Transverse colon (tissue), 4 donors: ENCODE data around the gene LMO7.

Experiments used
- EP300 ChIP-seq: sonication (generic); formaldehyde crosslinking; IDR thresholded peaks from one replicate; pipeline ENCODE4 v1.6.1; 2017; ENCODE audit warnings: antibody characterized with exemption, low read depth
- POLR2A ChIP-seq: fragments of 450-650 bp; IDR thresholded peaks from one replicate; pipeline ENCODE4 v1.6.1; 2016; ENCODE audit warnings: antibody characterized with exemption, mild to moderate bottlenecking, moderate library complexity
- POLR2AphosphoS5 ChIP-seq, 3 donors: sonication (generic); formaldehyde crosslinking; IDR thresholded peaks; one replicate each; pipeline ENCODE4 v1.6.1; 2016; ENCODE audit warnings: antibody characterized with exemption in 3 of 3
- TF ChIP-seq, protein P1 (sequence below), 5 experiments: fragments of 200-600 bp in 3 of 5; fragments of 450-650 bp in 2 of 5; sonication (generic) in 3 of 5; IDR thresholded peaks; 1 replicate in 2 of 5; 2 replicates in 3 of 5; pipeline ENCODE4 v1.5.1; 2016 to 2017; ENCODE audit warnings: antibody characterized with exemption in 5 of 5, inconsistent platforms in 3 of 5, mild to moderate bottlenecking in 2 of 5, moderate library complexity in 1 of 5

DNA sequence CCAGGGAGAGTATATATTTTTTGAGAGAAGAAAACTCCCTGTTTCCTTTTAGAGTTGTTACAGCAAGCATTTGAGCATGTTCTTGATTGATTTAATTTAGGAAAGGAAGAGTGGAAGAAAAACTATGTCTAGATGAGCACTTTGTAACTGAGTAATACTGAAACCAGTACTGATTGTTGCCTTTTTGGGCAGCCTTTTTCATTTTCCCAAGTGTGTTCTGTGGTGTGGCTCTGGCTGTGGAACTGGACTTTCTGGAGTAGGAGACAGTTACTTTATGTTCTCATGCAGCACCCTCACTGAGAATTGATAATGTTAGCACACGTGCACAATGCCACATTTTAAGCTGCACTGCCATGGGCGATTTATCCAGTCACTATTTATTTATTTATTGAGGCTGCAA lies 211.5 kb downstream of the LMO7 start:
- TF ChIP-seq POLR2AphosphoS5 (IDR thresholded peaks at IDR 0.05), result no peak
- TF ChIP-seq, protein P1, sequence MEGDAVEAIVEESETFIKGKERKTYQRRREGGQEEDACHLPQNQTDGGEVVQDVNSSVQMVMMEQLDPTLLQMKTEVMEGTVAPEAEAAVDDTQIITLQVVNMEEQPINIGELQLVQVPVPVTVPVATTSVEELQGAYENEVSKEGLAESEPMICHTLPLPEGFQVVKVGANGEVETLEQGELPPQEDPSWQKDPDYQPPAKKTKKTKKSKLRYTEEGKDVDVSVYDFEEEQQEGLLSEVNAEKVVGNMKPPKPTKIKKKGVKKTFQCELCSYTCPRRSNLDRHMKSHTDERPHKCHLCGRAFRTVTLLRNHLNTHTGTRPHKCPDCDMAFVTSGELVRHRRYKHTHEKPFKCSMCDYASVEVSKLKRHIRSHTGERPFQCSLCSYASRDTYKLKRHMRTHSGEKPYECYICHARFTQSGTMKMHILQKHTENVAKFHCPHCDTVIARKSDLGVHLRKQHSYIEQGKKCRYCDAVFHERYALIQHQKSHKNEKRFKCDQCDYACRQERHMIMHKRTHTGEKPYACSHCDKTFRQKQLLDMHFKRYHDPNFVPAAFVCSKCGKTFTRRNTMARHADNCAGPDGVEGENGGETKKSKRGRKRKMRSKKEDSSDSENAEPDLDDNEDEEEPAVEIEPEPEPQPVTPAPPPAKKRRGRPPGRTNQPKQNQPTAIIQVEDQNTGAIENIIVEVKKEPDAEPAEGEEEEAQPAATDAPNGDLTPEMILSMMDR (IDR thresholded peaks at IDR 0.05), result no peak
- TF ChIP-seq EP300, result no peak
- TF ChIP-seq POLR2A, result no peak
